ENCODE data around the gene TNFAIP8L2.
"Not testable (repeated sequence)": the region's sequence is repeated elsewhere in the genome, so short reads cannot be mapped to it uniquely, and the experiment has no call there.

Gene TNFAIP8L2

GRCh38 chr1:151146412-151147131 lies 9.9 kb upstream of the TNFAIP8L2 start, which contains the start of gene SEMA6C:
Gene SEMA6C, minus strand, starts transcription at chr1:151146631. Its CDS starts 4,010 bp downstream, at chr1:151142621.
- DNase-seq: peak; percentile 87

- no peak for DNase-seq
These were observed 9.3 kb upstream of the TNFAIP8L2 start for GRCh38 chr1:151147132-151147503.

GRCh38 chr1:151147665-151148064 lies 8.8 kb upstream of the TNFAIP8L2 start:
- DNase-seq: no peak

DNA sequence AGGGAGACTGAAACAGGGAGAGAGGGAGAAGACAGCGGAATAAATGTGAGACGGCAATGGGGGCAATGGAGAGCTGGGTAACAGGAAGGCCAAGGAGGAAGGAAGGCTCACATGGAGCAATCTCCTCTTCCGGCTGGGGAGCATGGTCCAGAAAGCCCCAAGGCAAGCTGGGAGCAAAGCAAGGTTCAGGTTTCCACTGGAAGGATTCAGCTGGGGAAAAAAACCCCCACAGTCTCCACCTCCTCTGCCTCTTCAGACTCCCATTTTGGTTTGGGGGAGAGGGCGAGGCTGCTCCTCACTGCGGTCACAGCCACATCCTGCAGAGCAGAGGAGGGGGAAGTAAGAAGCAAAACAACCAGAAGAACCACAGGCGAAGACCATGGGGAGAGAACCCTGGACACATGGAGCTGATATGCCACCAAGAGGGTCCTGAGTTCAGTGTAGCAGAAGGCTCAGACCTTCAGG lies 650 bp downstream of the TNFAIP8L2 start:
- peak; percentile 45 for DNase-seq

- DNase-seq: peak; percentile 57
These were observed 1.9 kb downstream of the TNFAIP8L2 start for GRCh38 chr1:151158326-151158725.

DNA sequence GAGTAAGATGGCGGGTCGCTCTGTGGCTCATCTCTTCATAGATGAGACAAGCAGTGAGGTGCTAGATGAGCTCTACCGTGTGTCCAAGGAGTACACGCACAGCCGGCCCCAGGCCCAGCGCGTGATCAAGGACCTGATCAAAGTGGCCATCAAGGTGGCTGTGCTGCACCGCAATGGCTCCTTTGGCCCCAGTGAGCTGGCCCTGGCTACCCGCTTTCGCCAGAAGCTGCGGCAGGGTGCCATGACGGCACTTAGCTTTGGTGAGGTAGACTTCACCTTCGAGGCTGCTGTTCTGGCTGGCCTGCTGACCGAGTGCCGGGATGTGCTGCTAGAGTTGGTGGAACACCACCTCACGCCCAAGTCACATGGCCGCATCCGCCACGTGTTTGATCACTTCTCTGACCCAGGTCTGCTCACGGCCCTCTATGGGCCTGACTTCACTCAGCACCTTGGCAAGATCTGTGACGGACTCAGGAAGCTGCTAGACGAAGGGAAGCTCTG lies 2.4 kb downstream of the TNFAIP8L2 start:
- DNase-seq: peak; percentile 13

DNA sequence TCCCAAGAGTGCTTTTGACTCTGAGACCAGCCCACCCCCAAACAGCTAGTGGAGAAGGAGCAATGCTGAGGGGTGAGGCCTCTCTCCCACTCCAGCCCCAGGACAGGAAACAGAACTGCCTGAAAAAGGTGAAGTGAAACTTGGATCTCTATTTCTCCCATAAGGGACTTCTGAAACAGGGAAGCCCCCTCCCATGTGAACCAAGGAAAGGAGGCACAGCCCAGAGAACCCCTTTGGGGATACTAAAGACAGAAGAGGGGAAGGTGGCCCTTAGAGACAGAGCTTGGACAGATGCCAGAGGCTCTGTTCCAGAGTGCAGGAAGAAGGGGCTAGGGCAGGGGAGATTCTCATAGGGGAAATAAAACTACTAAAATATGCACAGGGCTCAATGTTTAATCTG lies 2.9 kb downstream of the TNFAIP8L2 start:
- no peak for DNase-seq

- DNase-seq: no peak
These were observed 8.4 kb downstream of the TNFAIP8L2 start for GRCh38 chr1:151164732-151165280.

DNA sequence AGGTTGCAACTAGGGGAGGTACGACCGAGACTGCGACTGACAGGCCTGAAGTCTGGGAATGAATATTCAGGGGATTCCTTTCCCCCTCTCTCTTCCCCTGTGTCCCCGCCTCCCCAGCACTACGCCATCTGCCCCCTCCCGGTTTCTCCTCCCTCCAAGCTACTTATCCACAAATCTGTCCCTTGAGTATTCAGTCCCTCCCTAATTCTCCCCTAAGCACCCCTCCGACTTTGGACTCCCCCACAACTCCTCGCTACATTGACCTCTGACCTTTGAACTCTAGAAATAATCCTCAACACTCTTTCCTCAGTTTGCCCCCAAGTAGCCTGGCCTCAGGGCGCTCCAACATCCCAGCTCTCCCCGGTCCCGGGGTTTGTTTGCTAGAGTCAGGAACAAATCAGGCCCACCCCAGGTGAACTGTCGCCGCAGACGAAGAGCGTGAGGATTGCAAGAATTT lies 8.9 kb downstream of the TNFAIP8L2 start:
- DNase-seq: peak; percentile 9

DNA sequence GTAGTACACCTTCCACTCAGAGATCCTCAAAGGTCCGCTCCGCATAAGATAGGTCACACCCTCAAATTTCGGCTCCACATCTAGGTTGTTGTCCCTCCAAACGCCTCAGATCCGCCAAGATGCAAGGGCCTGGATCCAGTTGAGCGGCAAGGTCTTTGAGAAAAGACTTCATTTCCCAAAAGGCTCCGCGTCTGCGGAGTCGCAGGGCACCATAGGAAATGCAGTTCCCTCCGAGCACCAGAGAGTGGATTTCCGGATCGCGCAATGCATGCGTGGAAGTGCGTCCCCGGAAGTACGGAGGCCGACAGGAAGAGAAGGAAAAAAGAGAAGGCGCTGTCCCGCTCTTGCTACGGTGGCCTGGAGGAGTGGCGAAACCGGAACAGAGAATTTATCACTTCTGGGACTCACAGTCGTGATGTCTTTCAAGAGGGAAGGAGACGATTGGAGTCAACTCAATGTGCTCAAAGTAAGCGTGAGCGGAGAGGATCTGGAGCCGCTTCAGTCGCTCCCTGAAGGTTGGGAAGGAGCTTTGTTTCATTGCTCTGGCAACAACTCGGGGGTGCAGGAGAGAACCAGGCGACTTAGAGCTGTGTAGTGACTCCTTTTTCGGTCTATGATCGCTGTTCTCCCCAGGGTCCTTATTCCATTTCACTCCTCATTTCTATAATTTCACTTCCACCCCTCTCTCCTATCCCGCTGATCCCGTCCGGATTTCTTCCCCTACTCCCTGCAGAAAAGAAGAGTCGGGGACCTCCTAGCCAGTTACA lies 9.5 kb downstream of the TNFAIP8L2 start, which contains the start of the genes LYSMD1 and SCNM1:
TSS of gene LYSMD1 (minus strand) at position 165 of the 767 bp plus-strand sequence. CDS start 644 bp downstream, outside the sequence.
TSS of gene SCNM1 (plus strand) at position 407 of the 767 bp plus-strand sequence. CDS start at position 416, 9 bp downstream.
- DNase-seq: peak; percentile 92

DNA sequence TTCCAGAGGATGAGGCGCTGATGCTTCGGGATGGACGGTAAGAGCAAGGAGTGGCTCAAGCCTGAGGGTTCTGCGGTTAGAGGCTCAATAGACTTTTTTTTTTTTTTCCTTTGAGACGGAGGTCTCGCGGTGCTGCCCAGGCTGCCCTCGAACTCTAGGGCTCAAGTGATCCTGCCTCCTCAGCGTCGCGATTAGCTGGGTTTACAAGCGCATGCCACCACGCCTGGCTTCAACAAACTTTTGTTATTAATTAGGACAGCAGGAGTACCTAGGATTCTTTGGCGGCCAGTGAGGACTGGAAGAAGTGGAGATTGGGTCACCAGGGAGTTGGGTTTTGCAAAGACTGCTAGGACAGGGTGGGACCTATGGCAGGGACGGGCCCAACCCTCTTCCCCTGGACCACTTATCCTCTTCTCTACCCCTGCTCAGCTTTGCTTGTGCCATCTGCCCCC lies 10.1 kb downstream of the TNFAIP8L2 start:
- DNase-seq: no peak

DNA sequence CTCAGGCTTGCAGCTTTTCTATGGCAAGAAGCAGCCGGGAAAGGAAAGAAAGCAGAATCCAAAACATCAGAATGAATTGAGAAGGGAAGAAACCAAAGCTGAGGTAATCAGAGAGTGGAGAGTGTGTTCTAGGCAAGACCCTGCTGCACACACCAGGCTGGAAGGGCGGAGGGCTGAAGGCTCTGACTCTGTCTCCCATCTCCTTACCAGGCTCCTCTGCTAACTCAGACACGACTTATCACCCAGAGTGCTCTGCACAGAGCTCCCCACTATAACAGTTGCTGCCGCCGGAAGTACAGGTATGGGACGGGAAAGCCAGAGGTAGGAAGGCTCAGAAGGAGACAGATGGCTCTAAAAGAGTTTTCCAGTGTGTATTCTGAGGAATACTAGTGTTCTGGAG lies 10.7 kb downstream of the TNFAIP8L2 start:
- no peak for DNase-seq

DNA sequence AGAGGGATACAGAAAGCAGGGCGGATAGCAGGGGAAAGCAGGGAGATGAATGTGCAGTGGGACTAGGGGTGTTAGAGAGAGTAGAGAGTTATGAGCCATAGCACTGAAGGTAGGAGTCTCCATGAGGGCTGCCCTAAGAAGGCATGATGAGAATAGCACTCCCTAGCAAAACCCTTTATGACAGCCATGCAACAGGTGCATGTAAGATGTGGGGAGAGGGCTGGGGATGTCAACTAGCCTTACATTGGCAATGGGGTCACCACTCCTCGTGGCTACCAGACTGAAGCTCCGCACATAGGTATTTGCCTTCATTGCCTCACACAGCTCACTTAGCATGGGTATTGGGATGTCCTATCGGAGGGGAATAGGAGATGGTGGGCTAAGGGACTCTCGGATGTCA lies 14.7 kb downstream of the TNFAIP8L2 start:
- DNase-seq: no peak

- no peak for DNase-seq
These were observed 18.7 kb downstream of the TNFAIP8L2 start for GRCh38 chr1:151175041-151175741.

DNA sequence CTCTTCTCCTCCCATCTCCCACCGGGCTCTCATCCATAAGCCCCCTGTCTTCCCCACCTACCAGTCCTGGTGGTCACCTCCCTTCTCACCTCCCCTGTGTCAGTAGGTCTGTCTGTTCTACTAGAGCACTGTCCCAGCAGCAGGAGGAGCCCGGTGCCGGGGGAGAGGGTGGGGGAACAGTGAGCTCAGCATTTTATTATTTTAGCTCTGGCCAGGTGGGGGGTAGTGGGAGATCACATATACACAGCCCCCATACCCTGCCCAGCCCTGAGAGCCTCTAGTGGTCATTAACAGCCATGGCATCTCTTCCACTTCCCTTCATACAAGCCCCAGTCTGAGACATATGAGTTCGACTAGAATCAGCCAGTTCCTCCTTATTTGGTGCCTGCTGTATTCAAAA lies 19.4 kb downstream of the TNFAIP8L2 start, which contains the start of gene TMOD4:
TSS of gene TMOD4 (minus strand) at position 119 of the 400 bp plus-strand sequence. CDS start 1,106 bp downstream, outside the sequence.
- no peak for DNase-seq

GRCh38 chr1:151176514-151177045 lies 20.1 kb downstream of the TNFAIP8L2 start:
- no peak for DNase-seq

GRCh38 chr1:151184211-151184610 lies 27.8 kb downstream of the TNFAIP8L2 start:
- no peak for DNase-seq

DNA sequence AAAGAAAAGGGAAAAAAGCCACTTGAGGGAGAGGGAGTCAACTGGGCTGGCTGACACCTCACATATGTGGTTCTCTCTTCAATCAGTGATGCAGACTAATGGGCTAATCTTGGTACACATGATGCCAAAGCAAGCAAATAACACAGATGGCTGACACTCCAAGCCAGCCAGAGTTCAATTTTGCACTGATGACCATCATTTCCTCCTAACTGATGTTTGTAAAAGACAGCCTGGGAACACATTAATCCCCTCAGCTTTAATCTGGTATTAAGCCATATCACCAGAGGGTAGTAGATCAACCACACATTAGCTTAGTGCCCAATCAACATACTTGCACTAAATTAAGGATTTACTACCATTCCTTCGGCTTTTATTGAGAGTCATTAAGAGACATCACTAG lies 30.8 kb downstream of the TNFAIP8L2 start:
- no peak for DNase-seq

GRCh38 chr1:151188667-151189066 lies 32.2 kb downstream of the TNFAIP8L2 start:
- DNase-seq: not testable (repeated sequence)

- peak; percentile 83 for DNase-seq
These were observed 33.4 kb downstream of the TNFAIP8L2 start, which contains the start of gene VPS72 for GRCh38 chr1:151189637-151190445. Gene VPS72, minus strand, starts transcription at chr1:151190197. Its CDS starts 76 bp downstream, at chr1:151190121.

- DNase-seq: no peak
These were observed 35.6 kb downstream of the TNFAIP8L2 start for GRCh38 chr1:151192047-151192446.

Data from stimulated activated CD4-positive, alpha-beta T cell treated with anti-CD3 and anti-CD28 coated beads, Interleukin-4, amount 100 ng/mL, for 1 hour (primary cell).